HEK293 (cell line): ENCODE data around the gene DUSP14.

Source experiments
- FEZF1 ChIP-seq: fragments of 450-650 bp; formaldehyde crosslinking; IDR thresholded peaks from 2 replicates; pipeline ENCODE4 v1.5.1; 2016; ENCODE audit warnings: missing biosample characterization, missing genetic modification characterization
- GFI1B ChIP-seq: fragments of 450-650 bp; formaldehyde crosslinking; IDR thresholded peaks from 2 replicates; pipeline ENCODE4 v1.5.1; 2016; ENCODE audit warnings: missing biosample characterization, missing genetic modification characterization
- KLF17 ChIP-seq: fragments of 450-650 bp; formaldehyde crosslinking; IDR thresholded peaks from 2 replicates; pipeline ENCODE4 v1.5.1; 2016; ENCODE audit warnings: missing biosample characterization, missing genetic modification characterization
- KLF7 ChIP-seq: fragments of 450-650 bp; formaldehyde crosslinking; IDR thresholded peaks from 2 replicates; pipeline ENCODE4 v1.5.1; 2016; ENCODE audit warnings: missing biosample characterization, missing genetic modification characterization, borderline replicate concordance
- MEIS1 ChIP-seq: sonication (generic); formaldehyde crosslinking; IDR thresholded peaks from 2 replicates; pipeline ENCODE4 v1.8.1; 2022; ENCODE audit warnings: missing genetic modification reagents, mild to moderate bottlenecking, borderline replicate concordance
- PRDM1 ChIP-seq: fragments of 450-650 bp; formaldehyde crosslinking; IDR thresholded peaks from 2 replicates; pipeline ENCODE4; 2016; ENCODE audit warnings: missing biosample characterization, missing genetic modification characterization
- PRDM10 ChIP-seq: fragments of 450-650 bp; formaldehyde crosslinking; IDR thresholded peaks from 2 replicates; pipeline ENCODE4 v1.5.1; 2016; ENCODE audit warnings: missing biosample characterization, missing genetic modification characterization
- PRDM2 ChIP-seq: fragments of 450-650 bp; formaldehyde crosslinking; IDR thresholded peaks from 2 replicates; pipeline ENCODE4 v1.5.1; 2016; ENCODE audit warnings: missing biosample characterization, missing genetic modification characterization, borderline replicate concordance
- REST ChIP-seq: fragments of 450-650 bp; formaldehyde crosslinking; IDR thresholded peaks from 2 replicates; pipeline ENCODE4 v1.5.1; 2016; ENCODE audit warnings: missing biosample characterization, missing genetic modification characterization
- SP2 ChIP-seq: fragments of 450-650 bp; formaldehyde crosslinking; IDR thresholded peaks from 2 replicates; pipeline ENCODE4 v1.5.1; 2016; ENCODE audit warnings: missing biosample characterization, missing genetic modification characterization
- ZFHX2 ChIP-seq: fragments of 450-650 bp; formaldehyde crosslinking; conservative IDR thresholded peaks from 2 replicates; pipeline ENCODE4 v1.5.1; 2016; ENCODE audit warnings: missing biosample characterization, missing genetic modification characterization
- ZNF174 ChIP-seq: fragments of 450-650 bp; formaldehyde crosslinking; IDR thresholded peaks from 2 replicates; pipeline ENCODE4 v1.5.0; 2017; ENCODE audit warnings: missing biosample characterization, mild to moderate bottlenecking, missing genetic modification characterization
- ZNF2 ChIP-seq: fragments of 450-650 bp; formaldehyde crosslinking; IDR thresholded peaks from 2 replicates; pipeline ENCODE4 v1.5.1; 2016; ENCODE audit warnings: missing biosample characterization, missing genetic modification characterization
- ZNF223 ChIP-seq: fragments of 450-650 bp; formaldehyde crosslinking; IDR thresholded peaks from 2 replicates; pipeline ENCODE4 v1.5.1; 2016; ENCODE audit warnings: missing biosample characterization, missing genetic modification characterization
- ZNF280C ChIP-seq: fragments of 450-650 bp; formaldehyde crosslinking; IDR thresholded peaks from 2 replicates; pipeline ENCODE4 v1.5.1; 2016; ENCODE audit warnings: missing biosample characterization, missing genetic modification characterization
- ZNF292 ChIP-seq: fragments of 450-650 bp; formaldehyde crosslinking; IDR thresholded peaks from 2 replicates; pipeline ENCODE4 v1.5.1; 2016; ENCODE audit warnings: low read depth, missing biosample characterization, missing genetic modification characterization, borderline replicate concordance
- ZNF335 ChIP-seq: fragments of 450-650 bp; formaldehyde crosslinking; conservative IDR thresholded peaks from 2 replicates; pipeline ENCODE4 v1.5.1; 2016; ENCODE audit warnings: missing biosample characterization, missing genetic modification characterization
- ZNF394 ChIP-seq: fragments of 450-650 bp; formaldehyde crosslinking; IDR thresholded peaks from 2 replicates; pipeline ENCODE4 v1.5.1; 2016; ENCODE audit warnings: missing biosample characterization, missing genetic modification characterization, mild to moderate bottlenecking, moderate library complexity, borderline replicate concordance
- ZNF521 ChIP-seq: fragments of 450-650 bp; formaldehyde crosslinking; IDR thresholded peaks from 2 replicates; pipeline ENCODE4 v1.5.1; 2017; ENCODE audit warnings: missing biosample characterization, mild to moderate bottlenecking, missing genetic modification characterization
- ZNF530 ChIP-seq: fragments of 450-650 bp; formaldehyde crosslinking; IDR thresholded peaks from 2 replicates; pipeline ENCODE4 v1.5.1; 2016; ENCODE audit warnings: low read depth, missing biosample characterization, missing genetic modification characterization
- ZNF701 ChIP-seq: fragments of 450-650 bp; formaldehyde crosslinking; IDR thresholded peaks from 2 replicates; pipeline ENCODE4 v1.5.1; 2016; ENCODE audit warnings: missing biosample characterization, missing genetic modification characterization
- ZNF792 ChIP-seq: fragments of 450-650 bp; formaldehyde crosslinking; IDR thresholded peaks from 2 replicates; pipeline ENCODE4 v1.5.1; 2016; ENCODE audit warnings: missing biosample characterization, missing genetic modification characterization

Gene DUSP14

GRCh38 chr17:37490638-37491614 is 1.2 kb downstream of the DUSP14 start (continued):
- TF ChIP-seq PRDM2 (tag by site-specific recombination) (no peak), ZFHX2 (tag by site-specific recombination) (peak; percentile 59), ZNF2 (tag by site-specific recombination) (no peak), PRDM10 (peak; percentile 48; the same call in 1 of the 2 replicates), ZNF292 (tag by site-specific recombination) (no peak), ZNF280C (tag by site-specific recombination) (no peak), ZNF394 (tag by site-specific recombination) (no peak), KLF7 (tag by site-specific recombination) (no peak), GFI1B (no peak; the same call in 1 of the 2 replicates), ZNF701 (tag by site-specific recombination) (no peak), PRDM1 (tag by site-specific recombination) (peak; percentile 78), ZNF530 (tag by site-specific recombination) (no peak), ZNF521 (tag by site-specific recombination) (no peak), ZNF174 (tag by site-specific recombination) (no peak), KLF17 (tag by site-specific recombination) (no peak), REST (tag by site-specific recombination) (no peak), SP2 (tag by site-specific recombination) (peak; percentile 67), ZNF792 (tag by site-specific recombination) (no peak), ZNF335 (tag by site-specific recombination) (peak; percentile 79), ZNF223 (tag by site-specific recombination) (no peak), FEZF1 (tag by site-specific recombination) (no peak), MEIS1 (no peak)
